Esophagus muscularis mucosa (tissue), 4 donors: ENCODE results near the gene GPR15. TPM values are rescaled to one million over a fixed set of nuclear protein-coding genes. Genes with fewer than 3 reads are reported as not detected.

Experiments used
- DNase-seq: peaks from one replicate; pipeline ENCODE4 v3.0.0-alpha.2; 2017; ENCODE audit errors: extremely low spot score
- H3K27ac ChIP-seq, 4 donors: fragments of 200-600 bp; sonication (generic); replicated peaks in 1 of 4; 1 replicate in 3 of 4; 2 replicates in 1 of 4; pipeline ENCODE4 v1.5.1; 2016 to 2019; ENCODE audit warnings: mild to moderate bottlenecking in 1 of 4
- H3K27me3 ChIP-seq, 4 donors: fragments of 200-600 bp; sonication (generic); one replicate each; pipeline versions ENCODE4 v1.5.1 to v1.6.0; 2016 to 2019
- H3K36me3 ChIP-seq, 4 donors: fragments of 200-600 bp; sonication (generic); one replicate each; pipeline ENCODE4 v1.5.1; 2016 to 2019
- H3K4me1 ChIP-seq, 4 donors: fragments of 200-600 bp; sonication (generic); one replicate each; pipeline ENCODE4 v1.5.1; 2016 to 2019
- H3K4me3 ChIP-seq, 4 donors: fragments of 200-600 bp; sonication (generic); 1 replicate in 2 of 4; 2 replicates in 2 of 4; pipeline ENCODE4 v1.5.1; 2016 to 2019; ENCODE audit warnings: mild to moderate bottlenecking in 4 of 4, moderate library complexity in 1 of 4
- H3K9me3 ChIP-seq, 4 donors: fragments of 200-600 bp; sonication (generic); 1 replicate in 3 of 4; 2 replicates in 1 of 4; pipeline ENCODE4 v1.5.1; 2016 to 2019
- CTCF ChIP-seq, 3 experiments: fragments of 200-600 bp in 2 of 3; fragments of 450-650 bp in 1 of 3; sonication (generic) in 2 of 3; IDR thresholded peaks; one replicate each; pipeline ENCODE4 v1.5.1; 2017 to 2019; ENCODE audit warnings: antibody characterized with exemption in 3 of 3, mild to moderate bottlenecking in 2 of 3, moderate library complexity in 1 of 3
- EP300 ChIP-seq: sonication (generic); formaldehyde crosslinking; IDR thresholded peaks from one replicate; pipeline ENCODE4 v1.6.1; 2017; ENCODE audit warnings: antibody characterized with exemption
- POLR2A ChIP-seq: fragments of 450-650 bp; IDR thresholded peaks from one replicate; pipeline ENCODE4 v1.6.1; 2017; ENCODE audit warnings: antibody characterized with exemption, moderate library complexity, mild to moderate bottlenecking, low read depth
- POLR2AphosphoS5 ChIP-seq, 2 donors: sonication (generic); formaldehyde crosslinking; IDR thresholded peaks; one replicate each; pipeline ENCODE4 v1.6.1; 2017; ENCODE audit warnings: antibody characterized with exemption in 2 of 2
- WGBS: methylation state at CpG from one replicate; pipeline ENCODE4 v1.1.5; 2018; 5-methylcytosine and 5-hydroxymethylcytosine counted together
- intact Hi-C: fragments of 100-400 bp; cut with DNase I; formaldehyde crosslinking; loops from one replicate; pipeline ENCODE4 v1.15.1; 2023
- small RNA-seq, 3 donors: library from RNA; depleted of rRNA; stranded (forward); fragments of <200 nt; gene quantifications; one replicate each; pipeline ENCODE3, GENCODE V24; 2016
- total RNA-seq, 4 donors: library from RNA; depleted of rRNA; stranded (reverse); fragments of >200 nt; gene quantifications; one replicate each; pipeline versions ENCODE4 v1.1.0 to v1.2.1, GENCODE V29; 2016

Gene GPR15
- total RNA-seq, 4 donors from 2014 or later, result 0.32 TPM; not detected in 3

- Histone ChIP-seq H3K9me3 (no peaks in the 10 kb centered on the region), H3K4me3 (no peak overlapping the region), H3K4me1 (no peaks in the 10 kb centered on the region), H3K27me3 (no peaks in the 10 kb centered on the region), H3K27ac (no peak overlapping the region), H3K36me3 (peaks cover 0 to 83% (median 55%) of the 10 kb centered on the region in 4 donors)
- no peak for TF ChIP-seq CTCF (IDR thresholded peaks at IDR 0.05)
- no peak for TF ChIP-seq POLR2A
- TF ChIP-seq EP300, result no peak
- TF ChIP-seq POLR2AphosphoS5 (IDR thresholded peaks at IDR 0.05), result no peak
- intact Hi-C loops, result no loop called here
- DNase-seq, result no peak
- 91% methylated on average over 1 of the region's 1 CpG for WGBS
Observed at GRCh38 chr3:98582042-98582441, 50.3 kb downstream of the GPR15 start.

- Histone ChIP-seq H3K4me3 (no peak overlapping the region), H3K36me3 (peaks cover 0 to 82% (median 45%) of the 10 kb centered on the region in 4 donors), H3K27me3 (no peaks in the 10 kb centered on the region), H3K4me1 (no peaks in the 10 kb centered on the region), H3K9me3 (no peaks in the 10 kb centered on the region), H3K27ac (no peak overlapping the region)
- no peak for DNase-seq
- intact Hi-C loops, result no loop called here
- TF ChIP-seq EP300 (no peak), CTCF (IDR thresholded peaks at IDR 0.05) (no peak), POLR2A (no peak), POLR2AphosphoS5 (IDR thresholded peaks at IDR 0.05) (no peak)
- 92% methylated on average over 4 of the region's 4 CpGs for WGBS
Observed at GRCh38 chr3:98583766-98584165, 52.0 kb downstream of the GPR15 start.

Small RNA genes lying within 50 kb of the gene (small RNA-seq; reads per million reads assigned to genes)
- 0 reads per million in 3 donors for gene RPL38P4

Other genes starting within 250 kb of the GPR15 start
- not detected for gene OR5H2, start 249.5 kb upstream of the GPR15 start, total RNA-seq
- gene OR5K4, start 178.1 kb upstream of the GPR15 start, total RNA-seq, result not detected
- not detected for gene OR5K3, start 141.3 kb upstream of the GPR15 start, total RNA-seq
- gene OR5K1, start 68.8 kb upstream of the GPR15 start, total RNA-seq, result not detected
- not detected for gene OR5K2, start 34.3 kb upstream of the GPR15 start, total RNA-seq
- 100 to 1,000 TPM in 3 of 4 donors, 10 to 100 TPM in 1; 84.6 to 191 (median 139) TPM for gene CLDND1, start 9.1 kb upstream of the GPR15 start, total RNA-seq
- gene CPOX, start 61.6 kb downstream of the GPR15 start, total RNA-seq, result 10 to 100 TPM in 3 of 4 donors, 1 to 10 TPM in 1; 7.6 to 21.4 (median 14.7) TPM
- 10 to 100 TPM in 1 of 4 donors, 1 to 10 TPM in 3; 3.3 to 10.8 (median 4.6) TPM for gene ST3GAL6, start 231.4 kb downstream of the GPR15 start, total RNA-seq